Endodermal cell (in vitro differentiated cells): Measurements from ENCODE around the gene RBM6. TPM values are rescaled to one million over a fixed set of nuclear protein-coding genes. Genes with fewer than 3 reads are reported as not detected.

Experiments
- DNase-seq: peaks from one replicate; pipeline ENCODE4 v3.0.0-alpha.2; 2017
- H3K27ac ChIP-seq: 2 replicates; pipeline ENCODE4 v1.5.1; 2013; ENCODE audit warnings: mild to moderate bottlenecking, low read depth, low read length, moderate library complexity
- H3K27me3 ChIP-seq: 2 replicates; pipeline ENCODE4 v1.6.1; 2013; ENCODE audit warnings: mild to moderate bottlenecking, low read length, moderate library complexity; ENCODE audit not compliant: insufficient read depth, control insufficient read depth, poor library complexity, severe bottlenecking
- H3K36me3 ChIP-seq: 2 replicates; pipeline ENCODE4 v1.7.0; 2013; ENCODE audit warnings: mild to moderate bottlenecking, low read length, moderate library complexity; ENCODE audit not compliant: control insufficient read depth, insufficient read depth
- H3K4me1 ChIP-seq: one replicate; pipeline ENCODE4 v1.7.0; 2013; ENCODE audit warnings: low read length; ENCODE audit not compliant: control insufficient read depth, insufficient read depth
- H3K4me3 ChIP-seq: 2 replicates; pipeline ENCODE4 v1.5.1; 2013; ENCODE audit warnings: mild to moderate bottlenecking, low read length, moderate library complexity
- H3K9ac ChIP-seq: 2 replicates; pipeline ENCODE4 v1.6.1; 2013; ENCODE audit warnings: mild to moderate bottlenecking, low read length, moderate library complexity; ENCODE audit not compliant: poor library complexity, severe bottlenecking; ENCODE audit errors: extremely low read depth
- H3K9me3 ChIP-seq: 2 replicates; pipeline ENCODE4 v1.6.1; 2013; ENCODE audit warnings: mild to moderate bottlenecking, low read length, moderate library complexity; ENCODE audit not compliant: control insufficient read depth
- H3K27ac Mint-ChIP-seq: 2 replicates; pipeline ENCODE4 v1.8.0; 2020; ENCODE audit warnings: mixed read lengths
- H3K27me3 Mint-ChIP-seq: 2 replicates; pipeline ENCODE4 v1.8.0; 2021; ENCODE audit warnings: mild to moderate bottlenecking, mixed read lengths; ENCODE audit not compliant: insufficient read depth
- H3K36me3 Mint-ChIP-seq: 2 replicates; pipeline ENCODE4 v1.8.0; 2020; ENCODE audit warnings: low read depth, mixed read lengths
- H3K4me1 Mint-ChIP-seq: 2 replicates; pipeline ENCODE4 v1.8.0; 2020; ENCODE audit warnings: mixed read lengths
- H3K4me3 Mint-ChIP-seq: 2 replicates; pipeline ENCODE4 v1.8.0; 2020; ENCODE audit warnings: mild to moderate bottlenecking, moderate library complexity, mixed read lengths
- H3K9me3 Mint-ChIP-seq: 2 replicates; pipeline ENCODE4 v1.8.0; 2020; ENCODE audit warnings: mild to moderate bottlenecking, mixed read lengths
- WGBS, 2 experiments: methylation state at CpG; one replicate each; pipeline versions ENCODE4 v1.1.5 to v1.1.7; 2013; ENCODE audit warnings: missing lambda C conversion rate in 2 of 2, mixed read lengths in 1 of 2; ENCODE audit not compliant: insufficient coverage in 1 of 2, insufficient read length in 1 of 2; 5-methylcytosine and 5-hydroxymethylcytosine counted together
- total RNA-seq, 2 donors: library from RNA; stranded (reverse); fragmentation: NEBNext Ultra II Directional in 1 of 2; extraction: Animal tissue kit (Norgen Biotek cat#: 25700) in 1 of 2; gene quantifications; 2 replicates in 1 of 2; 3 replicates in 1 of 2; pipeline ENCODE4 v1.2.1, GENCODE V29; 2021
- TF ChIP-seq, protein P1 (sequence below): fragments of 200-600 bp; sonication (generic); conservative IDR thresholded peaks from 2 replicates; pipeline ENCODE4 v1.5.0; 2021; ENCODE audit warnings: antibody characterized with exemption, mild to moderate bottlenecking

The RBM6 gene
- total RNA-seq, 2 donors from 2014 or later = 116 to 168 TPM

DNA sequence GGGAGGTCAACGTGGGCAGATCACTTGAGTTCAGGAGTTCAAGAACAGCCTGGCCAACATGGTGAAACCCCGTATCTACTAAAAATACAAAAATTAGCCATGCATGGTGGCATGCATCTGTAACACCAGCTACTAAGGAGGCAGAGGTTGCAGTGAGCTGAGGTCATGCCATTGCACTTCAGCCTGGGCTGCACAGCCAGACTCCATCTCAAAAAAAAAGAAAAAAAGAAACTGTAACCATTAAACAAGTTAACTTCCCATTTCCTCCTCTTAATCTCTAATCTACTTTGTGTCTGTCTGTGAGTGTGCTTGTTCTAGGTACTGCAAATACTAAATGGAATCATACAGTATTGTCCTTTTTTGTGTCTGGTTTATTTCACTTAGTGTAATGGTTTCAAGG is 2.7 kb downstream of the RBM6 start:
- Mint-ChIP-seq H3K27ac (no peak overlapping the region), H3K9me3 (no peaks in the 10 kb centered on the region), H3K27me3 (no peaks in the 10 kb centered on the region), H3K4me1 (no peaks in the 10 kb centered on the region), H3K4me3 (no peak overlapping the region), H3K36me3 (peaks cover 21% of the 10 kb centered on the region)
- Histone ChIP-seq H3K27me3 (no peaks in the 10 kb centered on the region), H3K9ac (no peak overlapping the region), H3K27ac (no peak overlapping the region), H3K9me3 (no peaks in the 10 kb centered on the region), H3K4me3 (no peak overlapping the region), H3K36me3 (peaks cover 24% of the 10 kb centered on the region), H3K4me1 (no peaks in the 10 kb centered on the region)
- TF ChIP-seq, protein P1, sequence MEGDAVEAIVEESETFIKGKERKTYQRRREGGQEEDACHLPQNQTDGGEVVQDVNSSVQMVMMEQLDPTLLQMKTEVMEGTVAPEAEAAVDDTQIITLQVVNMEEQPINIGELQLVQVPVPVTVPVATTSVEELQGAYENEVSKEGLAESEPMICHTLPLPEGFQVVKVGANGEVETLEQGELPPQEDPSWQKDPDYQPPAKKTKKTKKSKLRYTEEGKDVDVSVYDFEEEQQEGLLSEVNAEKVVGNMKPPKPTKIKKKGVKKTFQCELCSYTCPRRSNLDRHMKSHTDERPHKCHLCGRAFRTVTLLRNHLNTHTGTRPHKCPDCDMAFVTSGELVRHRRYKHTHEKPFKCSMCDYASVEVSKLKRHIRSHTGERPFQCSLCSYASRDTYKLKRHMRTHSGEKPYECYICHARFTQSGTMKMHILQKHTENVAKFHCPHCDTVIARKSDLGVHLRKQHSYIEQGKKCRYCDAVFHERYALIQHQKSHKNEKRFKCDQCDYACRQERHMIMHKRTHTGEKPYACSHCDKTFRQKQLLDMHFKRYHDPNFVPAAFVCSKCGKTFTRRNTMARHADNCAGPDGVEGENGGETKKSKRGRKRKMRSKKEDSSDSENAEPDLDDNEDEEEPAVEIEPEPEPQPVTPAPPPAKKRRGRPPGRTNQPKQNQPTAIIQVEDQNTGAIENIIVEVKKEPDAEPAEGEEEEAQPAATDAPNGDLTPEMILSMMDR = no peak
- WGBS, 2 experiments = 97 to 100% methylated on average over 2 of the region's 2 CpGs
- no peak for DNase-seq

DNA sequence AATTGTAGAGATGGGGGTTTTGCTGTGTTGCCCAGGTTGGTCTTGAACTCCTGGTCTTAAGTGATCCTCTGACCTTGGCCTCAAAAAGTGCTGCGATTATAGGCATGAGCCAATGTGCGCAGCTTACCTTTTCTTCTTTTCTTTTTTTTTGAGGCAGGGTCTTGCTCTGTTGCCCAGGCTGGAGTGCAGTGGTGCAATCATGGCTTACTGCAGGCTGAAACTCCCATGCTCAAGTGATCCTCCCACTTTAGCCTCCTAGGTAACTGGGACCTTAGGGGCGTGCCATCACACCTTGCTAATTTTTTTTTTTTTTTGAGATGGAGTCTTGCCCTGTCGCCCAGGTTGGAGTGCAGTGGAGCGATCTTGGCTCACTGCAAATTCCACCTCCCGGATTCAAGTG is 13.0 kb downstream of the RBM6 start:
- no peak for DNase-seq
- Histone ChIP-seq H3K4me1 (no peaks in the 10 kb centered on the region), H3K27me3 (no peaks in the 10 kb centered on the region), H3K9ac (no peak overlapping the region), H3K9me3 (no peaks in the 10 kb centered on the region), H3K36me3 (no peaks in the 10 kb centered on the region), H3K27ac (no peak overlapping the region), H3K4me3 (no peak overlapping the region)
- no peak overlapping the region for H3K4me3 Mint-ChIP-seq
- H3K4me1 Mint-ChIP-seq = no peaks in the 10 kb centered on the region
- no peak overlapping the region for H3K27ac Mint-ChIP-seq
- TF ChIP-seq, protein P1 = no peak
- peaks cover 4% of the 10 kb centered on the region for H3K36me3 Mint-ChIP-seq
- 95 to 98% methylated on average over 4 to 6 of the region's 6 CpGs for WGBS, 2 experiments
- H3K9me3 Mint-ChIP-seq = no peaks in the 10 kb centered on the region
- no peaks in the 10 kb centered on the region for H3K27me3 Mint-ChIP-seq

DNA sequence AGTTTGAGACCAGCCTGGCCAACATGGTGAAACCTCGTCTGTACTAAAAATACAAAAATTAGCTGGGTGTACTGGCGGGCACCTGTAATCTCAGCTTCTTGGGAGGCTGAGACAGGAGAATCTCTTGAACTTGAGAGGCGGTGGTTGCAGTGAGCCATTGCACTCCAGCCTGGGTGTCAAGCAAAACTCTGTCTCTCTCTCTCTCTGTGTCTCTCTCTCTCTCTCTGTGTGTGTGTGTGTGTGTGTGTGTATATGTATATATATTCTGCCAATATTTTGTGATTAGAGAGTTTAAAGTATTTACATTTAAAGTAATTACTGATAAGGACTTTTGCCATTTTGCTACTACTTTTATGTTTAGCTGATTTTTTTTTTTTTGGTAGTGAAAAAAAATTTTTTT is 15.7 kb downstream of the RBM6 start:
- H3K4me3 ChIP-seq = no peak overlapping the region
- H3K4me3 Mint-ChIP-seq = no peak overlapping the region
- H3K27ac Mint-ChIP-seq = no peak overlapping the region
- WGBS, 2 experiments = 94 to 100% methylated on average over 2 to 3 of the region's 3 CpGs
- no peaks in the 10 kb centered on the region for H3K9me3 Mint-ChIP-seq
- peaks cover 13% of the 10 kb centered on the region for H3K36me3 Mint-ChIP-seq
- no peak overlapping the region for H3K9ac ChIP-seq
- DNase-seq = no peak
- H3K27me3 Mint-ChIP-seq = no peaks in the 10 kb centered on the region
- H3K36me3 ChIP-seq = peaks cover 5% of the 10 kb centered on the region
- H3K27ac ChIP-seq = no peak overlapping the region
- H3K27me3 ChIP-seq = no peaks in the 10 kb centered on the region
- peaks cover 3% of the 10 kb centered on the region for H3K4me1 Mint-ChIP-seq
- no peaks in the 10 kb centered on the region for H3K4me1 ChIP-seq
- no peaks in the 10 kb centered on the region for H3K9me3 ChIP-seq
- TF ChIP-seq, protein P1 = no peak
